Endothelial cell of umbilical vein (primary cell): ENCODE results near the gene CNGB1. TPM values are rescaled to one million over a fixed set of nuclear protein-coding genes. Genes with fewer than 3 reads are reported as not detected.

ENCODE experiments used
- BruUV-seq: library from RNA; stranded (reverse); fragments of 400-500 nt; replicated peaks from 2 replicates; lab custom pipeline; 2021; lab: Mats Ljungman, UMichigan
- CTCF ChIA-PET: fragments of 300-600, 350-600 bp; sonication (Branson Sonifier 250); formaldehyde crosslinking; loops from one replicate; lab custom pipeline; 2021; ENCODE audit warnings: antibody characterized with exemption, inconsistent platforms; lab: Charles Lee
- POLR2A ChIA-PET: fragments of 300-600, 350-600 bp; sonication (Branson Sonifier 250); formaldehyde crosslinking; loops from one replicate; lab custom pipeline; 2021; ENCODE audit warnings: antibody characterized with exemption, inconsistent platforms; lab: Charles Lee
- DNase-seq: peaks from one replicate; pipeline ENCODE4 v3.0.0-alpha.2; 2011; ENCODE audit warnings: low read depth, low spot score
- FAIRE-seq: peaks from 2 replicates; lab custom pipeline; 2011; peaks lifted over from hg19 to GRCh38; lab: Jason Lieb, UNC
- H2AFZ ChIP-seq: 2 replicates; pipeline ENCODE4 v1.6.0; 2012; ENCODE audit warnings: low read depth, low read length, control low read depth, inconsistent platforms
- H3K27ac ChIP-seq: 2 replicates; pipeline ENCODE4 v1.5.1; 2011; ENCODE audit warnings: low read depth, mild to moderate bottlenecking, control low read depth, low read length, moderate library complexity; ENCODE audit not compliant: insufficient read depth
- H3K27me3 ChIP-seq, 2 experiments: 2 replicates each; pipeline versions ENCODE4 v1.6.0 to v1.6.1; 2011; ENCODE audit warnings: low read length in 2 of 2, mixed read lengths in 1 of 2; ENCODE audit not compliant: control insufficient read depth in 2 of 2, insufficient read depth in 2 of 2
- H3K36me3 ChIP-seq, 2 experiments: 2 replicates in 1 of 2; 3 replicates in 1 of 2; pipeline ENCODE4 v1.5.1; 2011; ENCODE audit warnings: low read length in 2 of 2, mild to moderate bottlenecking in 1 of 2, moderate library complexity in 1 of 2; ENCODE audit not compliant: control insufficient read depth in 2 of 2, insufficient read depth in 2 of 2; ENCODE audit errors: extremely low read depth in 1 of 2
- H3K4me1 ChIP-seq: 3 replicates; pipeline ENCODE4 v1.5.1; 2011; ENCODE audit warnings: mild to moderate bottlenecking, low read length; ENCODE audit not compliant: control insufficient read depth, insufficient read depth; ENCODE audit errors: extremely low read depth
- H3K4me2 ChIP-seq: 2 replicates; pipeline ENCODE4 v1.6.1; 2011; ENCODE audit warnings: low read length, control low read depth, mixed read lengths; ENCODE audit not compliant: insufficient read depth
- H3K4me3 ChIP-seq, 3 experiments: fragments of 200-600 bp in 1 of 3; sonication (generic), shearing (Covaris generic) in 1 of 3; replicated peaks in 1 of 3; 2 replicates each; pipeline ENCODE4 v1.5.1; 2011 to 2016; ENCODE audit warnings: control low read depth in 3 of 3, low read length in 3 of 3, mild to moderate bottlenecking in 2 of 3, inconsistent platforms in 1 of 3, low read depth in 1 of 3, moderate library complexity in 1 of 3; ENCODE audit not compliant: insufficient read depth in 1 of 3
- H3K79me2 ChIP-seq: 2 replicates; pipeline ENCODE4 v1.6.0; 2012; ENCODE audit warnings: low read length, inconsistent platforms; ENCODE audit not compliant: control insufficient read depth, insufficient read depth
- H3K9ac ChIP-seq: replicated peaks from 2 replicates; pipeline ENCODE3; 2011; ENCODE audit warnings: low read length, control low read depth; ENCODE audit not compliant: insufficient read depth; ENCODE audit errors: extremely low read depth
- H3K9me1 ChIP-seq: replicated peaks from 3 replicates; pipeline ENCODE4 v1.6.0; 2011; ENCODE audit warnings: mild to moderate bottlenecking, low read length; ENCODE audit not compliant: control insufficient read depth, insufficient read depth; ENCODE audit errors: extremely low read depth
- H3K9me3 ChIP-seq: replicated peaks from 2 replicates; pipeline ENCODE4 v1.5.1; 2012; ENCODE audit warnings: low read length, inconsistent platforms; ENCODE audit not compliant: control insufficient read depth, insufficient read depth
- H4K20me1 ChIP-seq: replicated peaks from 2 replicates; pipeline ENCODE3; 2011; ENCODE audit warnings: mild to moderate bottlenecking, low read length; ENCODE audit not compliant: control insufficient read depth, insufficient read depth; ENCODE audit errors: extremely low read depth
- EZH2 ChIP-seq: IDR thresholded peaks from 2 replicates; pipeline ENCODE4 v1.6.1; 2012; ENCODE audit warnings: borderline replicate concordance, low read depth, mild to moderate bottlenecking, moderate library complexity, low read length, inconsistent platforms; ENCODE audit not compliant: severe bottlenecking
- FOS ChIP-seq: IDR thresholded peaks from 2 replicates; pipeline ENCODE4 v1.6.1; 2011; ENCODE audit warnings: mild to moderate bottlenecking, low read length, moderate library complexity, borderline replicate concordance; ENCODE audit not compliant: insufficient read depth
- GATA2 ChIP-seq: IDR thresholded peaks from 2 replicates; pipeline ENCODE4 v1.7.0; 2011; ENCODE audit warnings: low read depth, mild to moderate bottlenecking, moderate library complexity, mixed read lengths, low read length; ENCODE audit not compliant: insufficient read length, insufficient read depth
- JUN ChIP-seq: IDR thresholded peaks from 2 replicates; pipeline ENCODE4 v1.6.1; 2011; ENCODE audit warnings: borderline replicate concordance, low read depth; ENCODE audit not compliant: insufficient read length, insufficient read depth
- MYC ChIP-seq: IDR thresholded peaks from one replicate; pipeline ENCODE4 v1.6.1; 2011; ENCODE audit warnings: mild to moderate bottlenecking, low read depth, low read length
- POLR2A ChIP-seq: IDR thresholded peaks from 2 replicates; pipeline ENCODE4 v1.6.1; 2012; ENCODE audit warnings: low read depth, mild to moderate bottlenecking, control low read depth, low read length
- POLR2AphosphoS5 ChIP-seq: IDR thresholded peaks from 2 replicates; pipeline ENCODE4 v1.6.1; 2012; ENCODE audit warnings: low read depth, mild to moderate bottlenecking, control low read depth, low read length, moderate library complexity; ENCODE audit not compliant: insufficient read depth
- dilution Hi-C: fragments of 300-500 bp; cut with MboI; formaldehyde crosslinking; loops from one replicate; pipeline ENCODE4 v1.15.0; 2019; ENCODE audit warnings: low sequenced_read_pairs; ENCODE audit not compliant: extremely low pct_ligation_motif_present
- intact Hi-C: fragments of 100-400 bp; cut with micrococcal nuclease; formaldehyde crosslinking; loops from one replicate; pipeline ENCODE4 v1.10.0; 2022
- polyA plus RNA-seq, 4 experiments: library from polyadenylated mRNA; depleted of rRNA in 3 of 4; stranded (reverse) in 3 of 4; unstranded in 1 of 4; fragments of >200 nt; gene quantifications; 2 replicates each; pipeline versions ENCODE4 v1.2.1 to v1.2.3, GENCODE V29; 2011 to 2012; ENCODE audit warnings: missing spikeins in 1 of 4
- total RNA-seq: library from RNA; stranded (reverse); gene quantifications from 2 replicates; pipeline ENCODE4 v1.2.3, GENCODE V29; 2021
- TF ChIP-seq, protein P1 (sequence below), 2 donors: IDR thresholded peaks; 1 replicate in 1 of 2; 2 replicates in 1 of 2; pipeline ENCODE4 v1.5.1; 2011; ENCODE audit warnings: low read length in 2 of 2, mild to moderate bottlenecking in 2 of 2, moderate library complexity in 2 of 2, control low read depth in 1 of 2, inconsistent platforms in 1 of 2, low read depth in 1 of 2; ENCODE audit not compliant: insufficient read depth in 1 of 2; ENCODE audit errors: extremely low read depth in 1 of 2
- TF ChIP-seq, protein P2 (sequence below): IDR thresholded peaks from 2 replicates; pipeline ENCODE4 v1.6.1; 2011; ENCODE audit not compliant: insufficient read depth, insufficient read length

The CNGB1 gene
- total and polyA plus RNA-seq, 2 donors (not counting 3 experiments of a cell fraction or from before 2014, with no cell fraction given), result not detected

DNA sequence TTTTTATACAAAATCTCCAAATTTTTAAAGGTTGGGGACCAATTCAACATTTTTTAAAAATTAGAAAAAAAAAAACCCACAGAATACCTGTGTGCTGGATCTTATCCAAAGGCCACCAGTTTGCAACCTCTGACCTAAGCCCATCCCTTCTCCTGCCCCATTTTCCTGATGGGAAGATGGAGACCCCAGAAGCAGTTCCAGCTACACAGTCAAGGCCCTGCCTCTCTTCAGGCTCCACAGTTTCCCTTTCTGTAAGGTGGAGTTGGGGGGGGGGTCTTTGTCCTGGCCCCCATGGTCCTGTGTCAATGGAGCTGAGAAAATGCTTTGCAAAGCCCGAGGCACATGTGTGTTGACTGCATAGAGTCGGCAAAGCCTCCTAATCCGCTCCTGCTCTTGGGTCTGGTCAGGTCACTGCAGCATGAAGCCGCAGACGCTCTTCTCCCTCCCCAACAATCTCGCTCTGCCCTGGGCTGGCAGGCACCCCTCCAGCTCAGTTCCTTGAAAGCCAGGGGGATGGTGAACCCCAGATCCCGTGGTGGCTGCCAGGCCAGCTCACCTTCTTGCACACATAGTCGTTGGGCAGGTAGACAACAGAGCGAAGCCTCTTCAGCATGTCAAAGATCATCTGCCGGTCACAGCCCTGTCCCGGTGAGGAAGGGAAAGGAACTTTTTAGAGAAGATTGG lies 70.0 kb downstream of the CNGB1 start:
- Histone ChIP-seq H3K9me1 (no peaks in the 10 kb centered on the region), H3K4me1 (no peaks in the 10 kb centered on the region), H3K9me3 (no peaks in the 10 kb centered on the region), H3K9ac (no peak overlapping the region), H2AFZ (no peak overlapping the region), H3K79me2 (no peaks in the 10 kb centered on the region), H4K20me1 (no peaks in the 10 kb centered on the region), H3K27me3 (peaks cover 0 to 3% of the 10 kb centered on the region in 2 experiments), H3K4me3 (no peak overlapping the region), H3K4me2 (no peak overlapping the region), H3K36me3 (no peaks in the 10 kb centered on the region), H3K27ac (no peak overlapping the region)
- TF ChIP-seq POLR2AphosphoS5 (no peak), GATA2 (no peak), FOS (no peak), EZH2 (no peak), MYC (no peak), POLR2A (no peak), JUN (no peak)
- TF ChIP-seq, protein P1, sequence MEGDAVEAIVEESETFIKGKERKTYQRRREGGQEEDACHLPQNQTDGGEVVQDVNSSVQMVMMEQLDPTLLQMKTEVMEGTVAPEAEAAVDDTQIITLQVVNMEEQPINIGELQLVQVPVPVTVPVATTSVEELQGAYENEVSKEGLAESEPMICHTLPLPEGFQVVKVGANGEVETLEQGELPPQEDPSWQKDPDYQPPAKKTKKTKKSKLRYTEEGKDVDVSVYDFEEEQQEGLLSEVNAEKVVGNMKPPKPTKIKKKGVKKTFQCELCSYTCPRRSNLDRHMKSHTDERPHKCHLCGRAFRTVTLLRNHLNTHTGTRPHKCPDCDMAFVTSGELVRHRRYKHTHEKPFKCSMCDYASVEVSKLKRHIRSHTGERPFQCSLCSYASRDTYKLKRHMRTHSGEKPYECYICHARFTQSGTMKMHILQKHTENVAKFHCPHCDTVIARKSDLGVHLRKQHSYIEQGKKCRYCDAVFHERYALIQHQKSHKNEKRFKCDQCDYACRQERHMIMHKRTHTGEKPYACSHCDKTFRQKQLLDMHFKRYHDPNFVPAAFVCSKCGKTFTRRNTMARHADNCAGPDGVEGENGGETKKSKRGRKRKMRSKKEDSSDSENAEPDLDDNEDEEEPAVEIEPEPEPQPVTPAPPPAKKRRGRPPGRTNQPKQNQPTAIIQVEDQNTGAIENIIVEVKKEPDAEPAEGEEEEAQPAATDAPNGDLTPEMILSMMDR (IDR thresholded peaks at IDR 0.05; ENCODE audit: extremely low read depth in 1 of 2, insufficient read depth in 1 of 2, low read depth in 1 of 2, low read length in 2 of 2), result no peak
- TF ChIP-seq, protein P2, sequence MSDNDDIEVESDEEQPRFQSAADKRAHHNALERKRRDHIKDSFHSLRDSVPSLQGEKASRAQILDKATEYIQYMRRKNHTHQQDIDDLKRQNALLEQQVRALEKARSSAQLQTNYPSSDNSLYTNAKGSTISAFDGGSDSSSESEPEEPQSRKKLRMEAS, result no peak
- ChIA-PET CTCF (interaction anchor here (0.8 to 1.6 kb wide), 4 partner anchors 15 to 104 kb away, joined by 3 to 4 read pairs (median 4); no protein-coding TSS in a partner anchor), POLR2A (no interaction called here)
- no TSS peak for BruUV-seq
- DNase-seq (no peak), FAIRE-seq (no peak)
- dilution Hi-C loops, result no loop called here
- intact Hi-C loops, result no loop called here
